GM12801 (cell line): ENCODE results near the gene SEC24D.

Experiments
- TF ChIP-seq, protein P1 (sequence below): IDR thresholded peaks from one replicate; pipeline ENCODE4 v1.5.1; 2011; ENCODE audit warnings: control low read depth; ENCODE audit not compliant: insufficient read length; ENCODE audit errors: extremely low read depth

The SEC24D gene

DNA sequence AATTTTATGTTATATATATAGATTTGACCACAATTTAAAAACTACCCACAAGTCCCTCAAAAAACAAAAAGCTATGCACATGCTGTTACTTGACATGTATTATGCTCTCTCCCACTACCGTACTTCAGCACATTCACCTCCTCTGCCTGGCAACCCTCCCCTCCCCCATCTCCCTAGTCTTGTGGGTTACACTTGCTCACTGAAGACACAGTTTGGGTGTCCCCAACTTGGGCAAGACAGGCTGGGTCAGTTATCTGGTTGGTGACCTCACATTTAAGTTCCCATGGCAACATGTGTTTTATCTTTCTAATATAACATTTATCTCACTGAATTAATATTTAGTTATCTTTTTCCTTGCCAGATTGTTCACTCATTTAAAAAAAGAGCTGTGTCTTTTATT lies 32.7 kb downstream of the SEC24D start:
- TF ChIP-seq, protein P1, sequence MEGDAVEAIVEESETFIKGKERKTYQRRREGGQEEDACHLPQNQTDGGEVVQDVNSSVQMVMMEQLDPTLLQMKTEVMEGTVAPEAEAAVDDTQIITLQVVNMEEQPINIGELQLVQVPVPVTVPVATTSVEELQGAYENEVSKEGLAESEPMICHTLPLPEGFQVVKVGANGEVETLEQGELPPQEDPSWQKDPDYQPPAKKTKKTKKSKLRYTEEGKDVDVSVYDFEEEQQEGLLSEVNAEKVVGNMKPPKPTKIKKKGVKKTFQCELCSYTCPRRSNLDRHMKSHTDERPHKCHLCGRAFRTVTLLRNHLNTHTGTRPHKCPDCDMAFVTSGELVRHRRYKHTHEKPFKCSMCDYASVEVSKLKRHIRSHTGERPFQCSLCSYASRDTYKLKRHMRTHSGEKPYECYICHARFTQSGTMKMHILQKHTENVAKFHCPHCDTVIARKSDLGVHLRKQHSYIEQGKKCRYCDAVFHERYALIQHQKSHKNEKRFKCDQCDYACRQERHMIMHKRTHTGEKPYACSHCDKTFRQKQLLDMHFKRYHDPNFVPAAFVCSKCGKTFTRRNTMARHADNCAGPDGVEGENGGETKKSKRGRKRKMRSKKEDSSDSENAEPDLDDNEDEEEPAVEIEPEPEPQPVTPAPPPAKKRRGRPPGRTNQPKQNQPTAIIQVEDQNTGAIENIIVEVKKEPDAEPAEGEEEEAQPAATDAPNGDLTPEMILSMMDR, result no peak

DNA sequence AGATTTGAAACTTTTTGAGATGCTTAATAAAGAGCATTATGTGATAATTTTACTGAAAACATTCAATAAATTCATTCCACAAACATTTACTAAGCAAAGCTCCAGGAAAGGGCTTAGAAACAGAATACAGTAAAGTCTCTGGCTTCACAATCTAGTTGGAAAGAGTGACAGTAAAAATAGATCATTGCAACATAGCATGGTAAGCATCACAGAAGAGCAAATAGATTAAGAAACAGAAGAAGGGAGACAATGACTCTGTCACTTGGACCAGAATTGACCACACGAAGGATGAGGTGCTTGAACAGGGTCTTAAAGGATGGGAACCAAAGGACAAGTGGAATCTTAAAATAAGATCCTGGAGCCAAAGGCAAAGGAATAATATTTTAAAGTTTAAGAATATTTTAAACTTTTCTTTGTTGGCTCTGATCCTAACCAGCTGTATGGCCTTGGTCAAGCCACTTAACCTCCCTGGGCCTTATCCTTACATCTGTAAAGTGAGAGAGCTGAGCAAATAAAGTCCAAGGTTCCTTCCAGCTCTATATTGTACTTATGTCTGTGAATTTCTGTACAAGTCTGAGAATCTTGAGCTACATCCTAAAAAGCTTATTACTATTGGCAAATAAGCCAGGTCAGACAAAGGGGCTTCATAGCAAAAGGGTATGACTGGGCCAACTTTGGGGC lies 33.9 kb downstream of the SEC24D start:
- TF ChIP-seq, protein P1, result no peak

DNA sequence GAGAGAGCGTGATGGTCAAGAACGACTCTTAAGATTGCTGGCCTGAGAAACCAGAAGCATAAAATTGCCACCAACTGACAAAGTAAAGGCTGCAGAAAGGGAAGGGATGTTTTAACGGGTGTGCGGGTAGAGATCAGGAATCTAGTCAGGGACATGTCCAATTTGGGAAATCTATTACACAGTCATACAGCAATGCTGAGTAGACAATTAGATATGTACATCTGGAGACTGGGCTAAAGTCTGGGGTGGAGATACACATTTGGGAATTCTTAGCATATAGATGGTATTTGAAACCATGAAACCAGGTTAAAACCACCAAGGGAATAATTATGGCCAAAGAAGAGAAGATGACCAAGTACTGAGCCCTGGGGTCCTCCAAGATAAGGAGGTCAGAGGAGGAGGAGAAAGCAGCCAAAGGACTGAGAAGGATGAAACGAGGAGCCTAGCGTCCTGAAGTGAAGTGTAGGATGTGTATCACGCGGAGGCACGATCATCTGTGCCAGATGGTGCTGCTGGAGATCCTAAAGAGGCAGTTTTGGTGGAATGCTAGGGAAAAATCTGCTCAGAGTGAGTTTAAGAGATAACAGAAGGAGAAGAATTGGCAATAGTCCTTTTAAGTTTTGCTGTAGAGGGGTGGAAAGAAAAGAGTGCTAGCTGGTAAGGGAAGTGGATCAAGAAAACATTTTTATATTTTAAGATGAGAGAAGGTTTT lies 36.5 kb downstream of the SEC24D start:
- TF ChIP-seq, protein P1, result no peak

DNA sequence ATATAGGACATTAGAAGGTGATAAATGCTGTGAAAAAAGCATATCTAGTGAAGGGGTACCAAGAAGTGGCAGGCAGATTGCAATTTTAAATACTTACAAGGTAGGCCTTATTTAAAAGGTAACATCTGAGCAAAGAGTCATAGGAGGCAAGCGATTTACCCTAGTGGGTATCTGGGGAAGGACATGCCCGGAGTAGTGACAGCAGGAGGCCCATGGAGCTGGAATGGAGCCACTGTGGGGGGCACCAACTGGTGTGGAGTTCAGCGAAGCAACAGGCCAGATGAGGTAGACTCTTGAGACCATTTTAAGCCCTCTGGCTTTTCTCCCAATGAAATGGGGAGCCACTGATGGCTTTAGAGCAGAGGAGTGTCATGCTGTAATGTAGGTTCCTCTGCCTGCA lies 37.3 kb downstream of the SEC24D start:
- TF ChIP-seq, protein P1, result no peak

DNA sequence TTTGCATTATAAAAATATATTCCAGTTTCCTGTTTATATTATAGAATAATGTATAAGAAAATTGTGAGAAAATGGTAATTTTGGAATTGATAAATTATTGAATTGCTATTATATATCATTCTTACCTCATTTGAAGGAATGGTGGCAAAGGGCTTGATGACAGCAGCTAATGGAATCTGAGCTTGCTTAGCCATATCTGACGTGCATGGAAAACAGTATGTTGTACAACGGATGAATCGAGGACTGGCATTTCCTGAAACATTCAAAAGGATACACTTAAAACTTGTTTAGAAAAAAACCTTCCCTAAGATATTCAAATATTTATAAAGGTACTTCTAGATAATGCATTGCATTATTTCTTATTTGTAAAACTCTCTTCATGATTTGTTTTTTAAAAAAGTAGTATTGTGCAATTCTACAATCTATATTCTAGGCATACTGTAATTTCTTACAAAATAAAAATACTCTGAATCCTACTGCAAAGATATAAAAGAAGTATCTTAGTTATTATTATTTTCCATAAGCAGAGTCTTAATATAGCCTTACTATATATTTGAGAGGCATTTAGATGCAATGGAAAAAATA lies 38.3 kb downstream of the SEC24D start:
- TF ChIP-seq, protein P1, result no peak

DNA sequence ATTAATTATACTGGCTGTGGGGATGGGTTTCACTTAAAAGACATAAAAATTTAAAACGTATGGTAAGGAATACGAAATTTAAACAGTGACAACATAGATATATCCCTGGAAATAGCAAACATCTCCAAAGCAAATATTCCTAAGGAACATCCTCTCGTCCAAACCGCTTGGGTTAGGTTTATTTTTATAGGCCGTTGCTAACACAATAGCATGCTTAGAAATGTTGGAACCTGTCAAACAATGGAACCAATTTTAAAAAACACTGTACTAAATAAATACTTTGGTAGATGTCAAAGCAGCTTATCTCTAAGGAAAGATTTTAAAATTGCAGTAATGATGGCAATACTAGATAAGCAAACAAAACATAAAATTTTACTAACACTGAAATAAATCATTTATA lies 45.4 kb downstream of the SEC24D start:
- TF ChIP-seq, protein P1, result no peak

DNA sequence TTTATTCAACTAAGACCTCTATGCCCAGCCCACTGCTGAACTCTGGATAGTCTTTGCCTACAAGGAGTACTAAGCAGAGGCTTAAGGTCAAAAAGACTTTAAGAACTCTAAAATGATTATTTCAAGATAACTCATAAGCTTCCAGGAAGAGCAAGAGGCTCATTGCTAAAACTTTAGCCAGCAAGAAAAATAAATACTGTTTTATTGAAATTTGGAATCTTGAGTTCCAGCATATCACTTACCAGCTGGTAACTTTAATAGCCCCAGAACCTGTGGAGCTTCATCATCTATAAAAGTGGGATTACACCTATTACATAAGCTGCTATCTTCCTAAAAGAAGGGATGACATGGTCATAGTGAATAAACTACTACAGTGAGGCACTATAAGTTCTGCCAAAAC lies 47.0 kb downstream of the SEC24D start:
- TF ChIP-seq, protein P1, result no peak
